Measurements from ENCODE around the gene SH2D3C. TPM values are rescaled to one million over a fixed set of nuclear protein-coding genes. Genes with fewer than 3 reads are reported as not detected.

Gene SH2D3C
- total RNA-seq, 4 donors from 2014 or later = 6.8 to 23.0 (median 8.4) TPM

DNA sequence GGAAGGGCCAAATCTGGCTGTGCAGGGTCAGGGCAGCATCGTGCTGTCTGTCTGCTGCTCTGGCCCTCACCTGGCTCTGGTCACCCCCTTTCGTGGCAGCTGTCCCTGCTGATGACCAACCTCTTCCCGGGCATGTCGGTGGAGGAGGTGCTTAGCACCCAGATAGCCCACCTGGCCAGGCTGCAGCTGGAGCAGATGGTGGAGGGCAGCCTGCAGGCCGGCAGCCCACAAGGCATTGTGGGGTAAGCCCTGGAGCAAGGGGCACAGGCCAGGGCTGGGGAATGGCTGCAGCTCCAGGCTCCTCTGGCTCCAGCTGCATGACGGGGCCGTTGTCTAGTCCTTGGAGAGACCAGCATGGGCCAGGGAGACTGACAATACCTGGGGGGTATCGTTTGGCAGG is 51.6 kb downstream of the SH2D3C start:
- TF ChIP-seq, protein P1, sequence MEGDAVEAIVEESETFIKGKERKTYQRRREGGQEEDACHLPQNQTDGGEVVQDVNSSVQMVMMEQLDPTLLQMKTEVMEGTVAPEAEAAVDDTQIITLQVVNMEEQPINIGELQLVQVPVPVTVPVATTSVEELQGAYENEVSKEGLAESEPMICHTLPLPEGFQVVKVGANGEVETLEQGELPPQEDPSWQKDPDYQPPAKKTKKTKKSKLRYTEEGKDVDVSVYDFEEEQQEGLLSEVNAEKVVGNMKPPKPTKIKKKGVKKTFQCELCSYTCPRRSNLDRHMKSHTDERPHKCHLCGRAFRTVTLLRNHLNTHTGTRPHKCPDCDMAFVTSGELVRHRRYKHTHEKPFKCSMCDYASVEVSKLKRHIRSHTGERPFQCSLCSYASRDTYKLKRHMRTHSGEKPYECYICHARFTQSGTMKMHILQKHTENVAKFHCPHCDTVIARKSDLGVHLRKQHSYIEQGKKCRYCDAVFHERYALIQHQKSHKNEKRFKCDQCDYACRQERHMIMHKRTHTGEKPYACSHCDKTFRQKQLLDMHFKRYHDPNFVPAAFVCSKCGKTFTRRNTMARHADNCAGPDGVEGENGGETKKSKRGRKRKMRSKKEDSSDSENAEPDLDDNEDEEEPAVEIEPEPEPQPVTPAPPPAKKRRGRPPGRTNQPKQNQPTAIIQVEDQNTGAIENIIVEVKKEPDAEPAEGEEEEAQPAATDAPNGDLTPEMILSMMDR (IDR thresholded peaks at IDR 0.05; ENCODE audit: low read depth) = no peak

- TF ChIP-seq, protein P1 (IDR thresholded peaks at IDR 0.05; ENCODE audit: low read depth) = no peak
Measured at GRCh38 chr9:127724012-127724411, 54.5 kb downstream of the SH2D3C start.

- TF ChIP-seq, protein P1 (IDR thresholded peaks at IDR 0.05; ENCODE audit: low read depth) = no peak
Measured at GRCh38 chr9:127723444-127723843, 55.0 kb downstream of the SH2D3C start.

DNA sequence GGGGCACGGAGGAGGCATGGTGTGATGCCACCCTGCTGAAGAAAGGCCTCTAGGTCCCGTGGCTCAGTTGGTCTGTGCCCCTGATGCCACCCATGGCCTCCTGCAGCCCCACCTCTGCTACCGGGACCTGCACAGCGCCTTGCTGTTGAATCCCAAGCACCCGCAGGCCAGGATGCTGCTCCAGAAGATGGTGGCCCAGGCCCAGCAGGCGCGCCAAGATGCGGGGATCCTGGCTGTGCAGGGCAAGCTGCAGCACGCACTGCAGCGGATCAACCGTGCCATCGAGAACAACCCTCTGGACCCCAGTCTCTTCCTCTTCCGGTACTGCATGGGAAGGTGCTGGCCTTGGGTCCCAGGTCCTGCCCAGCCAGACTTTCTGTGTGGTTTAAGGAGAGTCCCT is 55.5 kb downstream of the SH2D3C start:
- TF ChIP-seq, protein P1 (IDR thresholded peaks at IDR 0.05; ENCODE audit: low read depth) = no peak

- TF ChIP-seq, protein P1 (IDR thresholded peaks at IDR 0.05; ENCODE audit: low read depth) = no peak
Measured at GRCh38 chr9:127722055-127722745, 56.3 kb downstream of the SH2D3C start.

GRCh38 chr9:127721391-127721821 is 57.1 kb downstream of the SH2D3C start:
- TF ChIP-seq, protein P1 (IDR thresholded peaks at IDR 0.05; ENCODE audit: low read depth) = no peak

GRCh38 chr9:127720865-127721227 is 57.6 kb downstream of the SH2D3C start:
- TF ChIP-seq, protein P1 (IDR thresholded peaks at IDR 0.05; ENCODE audit: low read depth) = no peak
